Loucy (cell line): ENCODE measurements around the gene TRAF3.

Experiments used
- H2AFZ ChIP-seq: fragments of 200-600 bp; sonication (generic); 2 replicates; pipeline ENCODE4 v1.6.0; 2016; ENCODE audit warnings: antibody characterized with exemption, mild to moderate bottlenecking, low read length, moderate library complexity
- H3F3A ChIP-seq: fragments of 200-600 bp; 2 replicates; pipeline ENCODE4 v1.6.0; 2016; ENCODE audit warnings: antibody characterized with exemption, low read depth, mild to moderate bottlenecking
- H3K27me3 ChIP-seq: fragments of 200-600 bp; sonication (generic); 2 replicates; pipeline ENCODE4 v1.6.1; 2014; ENCODE audit warnings: low read length, mild to moderate bottlenecking; ENCODE audit not compliant: insufficient read depth, poor library complexity, severe bottlenecking
- H3K36me3 ChIP-seq: fragments of 200-600 bp; sonication (generic); 2 replicates; pipeline ENCODE4 v1.6.1; 2016; ENCODE audit warnings: low read length; ENCODE audit not compliant: insufficient read depth
- H3K4me1 ChIP-seq: fragments of 200-600 bp; sonication (generic); 2 replicates; pipeline ENCODE4 v1.5.1; 2014; ENCODE audit warnings: low read length, mild to moderate bottlenecking; ENCODE audit not compliant: insufficient read depth, poor library complexity, severe bottlenecking
- H3K4me2 ChIP-seq: fragments of 200-600 bp; sonication (generic); 2 replicates; pipeline ENCODE4 v1.6.0; 2014; ENCODE audit warnings: antibody characterized with exemption, low read length, low read depth, mild to moderate bottlenecking; ENCODE audit not compliant: poor library complexity, severe bottlenecking
- H3K4me3 ChIP-seq: fragments of 200-600 bp; sonication (generic); 2 replicates; pipeline ENCODE4 v1.5.1; 2014; ENCODE audit warnings: low read length, mild to moderate bottlenecking, mixed read lengths; ENCODE audit not compliant: poor library complexity, severe bottlenecking
- H3K79me2 ChIP-seq: fragments of 200-600 bp; sonication (generic); 2 replicates; pipeline ENCODE4 v1.6.1; 2014; ENCODE audit warnings: low read length; ENCODE audit not compliant: insufficient read depth
- H3K9ac ChIP-seq: fragments of 200-600 bp; sonication (generic); 2 replicates; pipeline ENCODE4 v1.6.0; 2014; ENCODE audit warnings: mild to moderate bottlenecking, low read depth, low read length, moderate library complexity; ENCODE audit not compliant: poor library complexity, severe bottlenecking
- H3K9me2 ChIP-seq: fragments of 200-600 bp; sonication (generic); replicated peaks from 2 replicates; pipeline ENCODE4 v1.6.1; 2016; ENCODE audit warnings: low read depth, low read length, mixed read lengths
- H3K9me3 ChIP-seq: fragments of 200-600 bp; sonication (generic); 2 replicates; pipeline ENCODE4 v1.6.1; 2014; ENCODE audit warnings: mild to moderate bottlenecking, antibody characterized with exemption, low read length, low read depth; ENCODE audit not compliant: insufficient read depth
- H4K20me1 ChIP-seq: fragments of 200-600 bp; sonication (generic); 2 replicates; pipeline ENCODE4 v1.6.0; 2014; ENCODE audit warnings: antibody characterized with exemption, low read length, mild to moderate bottlenecking; ENCODE audit not compliant: insufficient read depth, poor library complexity, severe bottlenecking
- CTCF ChIP-seq: fragments of 200-600 bp; sonication (generic); conservative IDR thresholded peaks from 2 replicates; pipeline ENCODE4 v1.5.1; 2014; ENCODE audit warnings: mild to moderate bottlenecking, antibody characterized with exemption, low read length
- EZH2phosphoT487 ChIP-seq: fragments of 200-600 bp; IDR thresholded peaks from 2 replicates; pipeline ENCODE4 v1.6.1; 2018; ENCODE audit warnings: antibody characterized with exemption, mild to moderate bottlenecking, moderate library complexity, borderline replicate concordance

The TRAF3 gene

DNA sequence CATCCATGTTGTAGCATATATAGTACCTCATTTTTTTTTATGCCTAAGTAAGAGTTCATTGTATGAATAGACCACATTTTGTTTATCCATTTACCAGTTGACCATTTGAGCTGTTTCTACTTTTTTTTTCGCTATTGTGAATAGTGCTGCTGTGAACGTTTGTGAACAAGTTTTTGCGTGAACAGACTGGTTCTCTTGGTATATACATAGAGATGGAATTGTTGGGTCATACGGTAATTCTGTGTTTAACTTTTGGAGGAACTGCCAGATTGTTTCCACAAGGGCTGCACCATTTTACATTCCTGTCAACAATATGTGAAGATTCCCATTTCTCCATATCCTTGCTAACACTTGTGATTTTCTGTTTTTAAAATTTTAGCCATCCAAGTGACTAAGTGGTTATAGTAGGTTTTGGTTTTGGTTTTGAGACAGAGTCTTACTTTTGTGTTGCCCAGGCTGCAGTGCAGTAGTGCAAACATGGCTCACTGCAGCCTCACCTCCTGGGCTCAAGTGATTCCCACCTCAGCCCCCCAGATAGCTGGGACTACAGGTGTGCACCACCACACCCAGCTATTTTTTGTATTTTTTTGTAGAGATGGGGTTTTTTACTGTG is 76.9 kb downstream of the TRAF3 start:
- 0 out of 2 replicates have a peak, but pooled peaks cover 4% of the 10 kb centered on the region for H3K79me2 ChIP-seq

GRCh38 chr14:102856179-102856578 is 78.9 kb downstream of the TRAF3 start:
- Histone ChIP-seq H3K36me3 (no peaks in the 10 kb centered on the region), H3K4me1 (no peaks in the 10 kb centered on the region), H3K27me3 (no peaks in the 10 kb centered on the region), H3K9me3 (no peaks in the 10 kb centered on the region; the same call in 1 of the 2 replicates), H3K9me2 (no peaks in the 10 kb centered on the region), H3K4me3 (no peak overlapping the region), H3K79me2 (0 out of 2 replicates have a peak, but pooled peaks cover 4% of the 10 kb centered on the region), H4K20me1 (no peaks in the 10 kb centered on the region), H3K4me2 (no peak overlapping the region), H3K9ac (no peak overlapping the region), H3F3A (no peaks in the 10 kb centered on the region), H2AFZ (no peak overlapping the region)
- no peak for TF ChIP-seq EZH2phosphoT487
- no peak for TF ChIP-seq CTCF

More for the DNA sequence above, 76.9 kb downstream of the TRAF3 start:
- Histone ChIP-seq H3K4me3 (no peak overlapping the region), H3K9me2 (no peaks in the 10 kb centered on the region), H2AFZ (no peak overlapping the region), H3K27me3 (no peaks in the 10 kb centered on the region), H3K9me3 (no peaks in the 10 kb centered on the region), H3K4me2 (no peak overlapping the region), H3K4me1 (no peaks in the 10 kb centered on the region), H3K36me3 (no peaks in the 10 kb centered on the region), H4K20me1 (no peaks in the 10 kb centered on the region), H3K9ac (no peak overlapping the region), H3F3A (no peaks in the 10 kb centered on the region)
- TF ChIP-seq CTCF (no peak), EZH2phosphoT487 (no peak)

GRCh38 chr14:102857444-102857843 is 80.2 kb downstream of the TRAF3 start:
- Histone ChIP-seq H3K4me3 (no peak overlapping the region), H3K79me2 (0 out of 2 replicates have a peak, but pooled peaks cover 4% of the 10 kb centered on the region), H3K9me2 (no peaks in the 10 kb centered on the region), H2AFZ (no peak overlapping the region), H3K36me3 (no peaks in the 10 kb centered on the region), H4K20me1 (no peaks in the 10 kb centered on the region), H3K4me2 (no peak overlapping the region), H3F3A (no peaks in the 10 kb centered on the region), H3K4me1 (no peaks in the 10 kb centered on the region), H3K9ac (no peak overlapping the region), H3K9me3 (no peaks in the 10 kb centered on the region; the same call in 1 of the 2 replicates), H3K27me3 (no peaks in the 10 kb centered on the region)
- TF ChIP-seq CTCF: no peak
- no peak for TF ChIP-seq EZH2phosphoT487
